Breast epithelium (tissue), 4 donors: ENCODE measurements around the gene DOCK10. TPM values are rescaled to one million over a fixed set of nuclear protein-coding genes. Genes with fewer than 3 reads are reported as not detected.

Experiments
- DNase-seq, 2 donors: peaks; one replicate each; pipeline ENCODE4 v3.0.0-alpha.2; 2019; ENCODE audit warnings: low spot score in 2 of 2
- H3K27ac ChIP-seq, 2 donors: fragments of 200-600 bp; sonication (generic) in 1 of 2; one replicate each; pipeline ENCODE4 v1.5.1; 2016 to 2019; ENCODE audit warnings: mild to moderate bottlenecking in 1 of 2
- H3K27me3 ChIP-seq, 2 donors: fragments of 200-600 bp; sonication (generic) in 1 of 2; one replicate each; pipeline versions ENCODE4 v1.5.1 to v1.6.0; 2017 to 2019; ENCODE audit warnings: control low read depth in 1 of 2, mild to moderate bottlenecking in 1 of 2
- H3K36me3 ChIP-seq: fragments of 200-600 bp; one replicate; pipeline ENCODE4 v1.5.1; 2019
- H3K4me1 ChIP-seq, 2 donors: fragments of 200-600 bp; sonication (generic); one replicate each; pipeline ENCODE4 v1.5.1; 2016 to 2019; ENCODE audit warnings: control low read depth in 1 of 2
- H3K4me3 ChIP-seq, 3 donors: fragments of 200-600 bp; sonication (generic); 1 replicate in 2 of 3; 2 replicates in 1 of 3; pipeline ENCODE4 v1.5.1; 2016 to 2019; ENCODE audit warnings: mild to moderate bottlenecking in 3 of 3, moderate library complexity in 2 of 3
- H3K9me3 ChIP-seq, 2 donors: fragments of 200-600 bp; sonication (generic) in 1 of 2; one replicate each; pipeline ENCODE4 v1.5.1; 2016 to 2019; ENCODE audit warnings: control low read depth in 1 of 2
- CTCF ChIP-seq, 3 donors: fragments of 450-650 bp; IDR thresholded peaks; one replicate each; pipeline ENCODE4 v1.5.1; 2016 to 2017; ENCODE audit warnings: antibody characterized with exemption in 3 of 3, mild to moderate bottlenecking in 3 of 3, moderate library complexity in 3 of 3
- POLR2A ChIP-seq: fragments of 450-650 bp; IDR thresholded peaks from one replicate; pipeline ENCODE4 v1.6.1; 2016; ENCODE audit warnings: antibody characterized with exemption, mild to moderate bottlenecking, moderate library complexity
- POLR2AphosphoS5 ChIP-seq, 3 donors: sonication (generic); formaldehyde crosslinking; IDR thresholded peaks; one replicate each; pipeline ENCODE4 v1.6.1; 2017; ENCODE audit warnings: antibody characterized with exemption in 3 of 3
- intact Hi-C: fragments of 100-400 bp; cut with DNase I; formaldehyde crosslinking; loops from one replicate; pipeline ENCODE4 v1.15.1; 2023; ENCODE audit warnings: low total_unique reads
- total RNA-seq, 3 donors: library from RNA; depleted of rRNA; stranded (reverse); fragments of >200 nt; gene quantifications; one replicate each; pipeline ENCODE4 v1.1.0, GENCODE V29; 2016

DOCK10 gene
- total RNA-seq, 3 donors from 2014 or later, result 13.8 to 23.9 (median 15.4) TPM

DNA sequence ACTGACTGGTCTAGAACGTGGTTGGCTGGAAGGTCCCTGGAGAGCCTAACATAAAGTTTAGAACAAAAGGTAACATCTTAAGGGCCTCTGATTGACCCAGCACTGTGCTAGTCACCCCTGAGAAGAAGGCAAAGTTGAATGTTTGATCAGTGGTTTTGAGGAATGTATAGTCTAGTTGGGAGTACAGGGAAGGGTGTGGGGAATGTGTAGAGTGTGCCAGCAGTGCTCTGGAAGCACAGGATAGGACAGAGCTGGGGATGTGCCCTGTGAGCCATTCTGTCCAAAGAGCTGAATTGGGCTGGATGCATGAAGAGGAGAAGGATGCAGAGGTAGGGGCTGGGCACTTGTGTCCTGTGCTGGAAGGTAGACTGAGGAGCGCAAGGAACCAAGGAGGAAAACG lies 41.0 kb upstream of the DOCK10 start:
- Histone ChIP-seq H3K4me1 (no peaks in the 10 kb centered on the region), H3K27me3 (no peaks in the 10 kb centered on the region), H3K27ac (no peak overlapping the region), H3K4me3 (no peak overlapping the region), H3K9me3 (no peaks in the 10 kb centered on the region), H3K36me3 (no peaks in the 10 kb centered on the region)
- intact Hi-C loops, result no loop called here
- DNase-seq, result no peak
- TF ChIP-seq POLR2A (no peak), POLR2AphosphoS5 (IDR thresholded peaks at IDR 0.05) (no peak), CTCF (IDR thresholded peaks at IDR 0.05) (no peak)

DNA sequence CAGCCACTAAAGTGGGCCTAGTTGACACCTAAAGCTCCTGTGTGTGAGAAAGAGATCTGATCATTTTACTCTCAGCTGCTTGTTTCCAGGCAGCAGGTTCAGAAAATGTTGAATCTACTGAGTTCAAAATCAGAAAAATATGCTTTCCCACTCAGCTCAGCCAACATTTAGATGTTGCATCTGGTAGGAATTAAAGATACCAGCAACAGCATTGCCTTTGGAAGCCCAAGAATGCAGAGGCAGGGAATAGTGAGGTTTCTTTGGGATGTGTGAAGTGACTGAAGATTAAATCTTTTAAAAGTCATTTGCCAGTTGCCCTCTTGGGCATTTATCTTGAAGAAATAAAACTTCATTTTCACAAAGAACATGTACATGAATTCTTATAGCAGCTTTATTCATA lies 33.9 kb upstream of the DOCK10 start:
- no peak overlapping the region for H3K4me3 ChIP-seq
- TF ChIP-seq POLR2AphosphoS5 (IDR thresholded peaks at IDR 0.05), result no peak
- no peak for TF ChIP-seq POLR2A
- no peak for TF ChIP-seq CTCF (IDR thresholded peaks at IDR 0.05)
- H3K4me1 ChIP-seq, result no peaks in the 10 kb centered on the region
- H3K36me3 ChIP-seq, result no peaks in the 10 kb centered on the region
- DNase-seq, result no peak
- intact Hi-C loops, result no loop called here
- no peaks in the 10 kb centered on the region for H3K9me3 ChIP-seq
- no peaks in the 10 kb centered on the region for H3K27me3 ChIP-seq
- H3K27ac ChIP-seq, result no peak overlapping the region

GRCh38 chr2:225074919-225075681 lies 32.8 kb upstream of the DOCK10 start:
- Histone ChIP-seq H3K36me3 (no peaks in the 10 kb centered on the region), H3K27ac (no peak overlapping the region), H3K4me3 (no peak overlapping the region), H3K27me3 (no peaks in the 10 kb centered on the region), H3K4me1 (no peaks in the 10 kb centered on the region), H3K9me3 (no peaks in the 10 kb centered on the region)
- TF ChIP-seq POLR2A, result no peak
- no peak for TF ChIP-seq POLR2AphosphoS5 (IDR thresholded peaks at IDR 0.05)
- DNase-seq, result no peak
- intact Hi-C loops, result no loop called here

DNA sequence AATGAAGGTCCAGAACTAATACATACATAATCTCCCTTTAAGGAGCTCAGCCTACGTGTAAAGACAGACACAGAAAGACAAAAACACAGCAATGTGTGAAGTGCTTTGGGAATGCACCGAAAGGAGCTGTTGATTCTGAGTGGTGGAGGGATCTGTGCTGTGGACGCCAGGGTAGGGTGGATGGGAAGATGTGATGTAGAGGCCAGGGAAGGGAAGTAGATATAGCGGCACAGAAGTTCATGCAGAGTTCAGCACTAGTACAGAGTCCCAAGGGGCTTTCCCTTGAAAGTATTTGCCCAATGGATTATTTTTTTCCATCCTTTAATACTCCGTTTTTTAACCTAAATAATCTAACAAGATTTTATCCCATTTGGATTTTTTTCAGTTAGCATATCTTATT lies 32.1 kb upstream of the DOCK10 start:
- no peak for DNase-seq
- no peak overlapping the region for H3K4me3 ChIP-seq
- H3K36me3 ChIP-seq, result no peaks in the 10 kb centered on the region
- H3K27ac ChIP-seq, result no peak overlapping the region
- intact Hi-C loops, result no loop called here
- no peaks in the 10 kb centered on the region for H3K27me3 ChIP-seq
- no peak for TF ChIP-seq CTCF (IDR thresholded peaks at IDR 0.05)
- no peaks in the 10 kb centered on the region for H3K9me3 ChIP-seq
- no peaks in the 10 kb centered on the region for H3K4me1 ChIP-seq

GRCh38 chr2:225073198-225073597 lies 30.9 kb upstream of the DOCK10 start:
- intact Hi-C loops, result no loop called here
- Histone ChIP-seq H3K27me3 (no peaks in the 10 kb centered on the region), H3K9me3 (no peaks in the 10 kb centered on the region), H3K4me1 (no peaks in the 10 kb centered on the region), H3K36me3 (no peaks in the 10 kb centered on the region), H3K27ac (no peak overlapping the region), H3K4me3 (no peak overlapping the region)
- TF ChIP-seq POLR2AphosphoS5 (IDR thresholded peaks at IDR 0.05), result no peak
- no peak for TF ChIP-seq POLR2A
- no peak for TF ChIP-seq CTCF (IDR thresholded peaks at IDR 0.05)
- no peak for DNase-seq

- H3K4me3 ChIP-seq, result no peak overlapping the region
- H3K27me3 ChIP-seq, result no peaks in the 10 kb centered on the region
- no peaks in the 10 kb centered on the region for H3K4me1 ChIP-seq
- no peaks in the 10 kb centered on the region for H3K9me3 ChIP-seq
- no peak for DNase-seq
- no peak overlapping the region for H3K27ac ChIP-seq
- intact Hi-C loops, result no loop called here
- TF ChIP-seq CTCF (IDR thresholded peaks at IDR 0.05) (no peak), POLR2AphosphoS5 (IDR thresholded peaks at IDR 0.05) (no peak), POLR2A (no peak)
- no peaks in the 10 kb centered on the region for H3K36me3 ChIP-seq
Observed at GRCh38 chr2:225072444-225072843, 30.2 kb upstream of the DOCK10 start.
